K562 (cell line): ENCODE data around the gene ADAM33. TPM values are rescaled to one million over a fixed set of nuclear protein-coding genes. Genes with fewer than 3 reads are reported as not detected.

ENCODE experiments used
- ATAC-seq: fragments of 200-7000 bp; cut with Tn5 transposase; 3 replicates; pipeline ENCODE4 v1.9.1; 2020; ENCODE audit warnings: moderate library complexity
- BruUV-seq: library from RNA; stranded (reverse); fragments of 400-500 nt; replicated peaks from 2 replicates; lab custom pipeline; 2021; lab: Mats Ljungman, UMichigan
- CTCF ChIA-PET: fragments of 300-600 bp; formaldehyde crosslinking; extraction: SDS; loops from one replicate; lab custom pipeline; 2021; ENCODE audit warnings: low intra/inter-chr PET ratio; lab: Yijun Ruan, JAX
- POLR2A ChIA-PET: fragments of 300-600, 350-650 bp; sonication (Branson Sonifier 250); formaldehyde crosslinking; extraction: SDS; loops from one replicate; lab custom pipeline; 2021; ENCODE audit warnings: antibody characterized with exemption, inconsistent platforms; lab: Yijun Ruan, JAX
- DNase-seq, 4 experiments: peaks; one replicate each; pipeline versions ENCODE4 v3.0.0 to v3.0.0-alpha.2; 2011 to 2018; ENCODE audit warnings: low spot score in 3 of 4, mixed read lengths in 3 of 4; ENCODE audit errors: extremely low read depth in 1 of 4
- FAIRE-seq: peaks from 2 replicates; lab custom pipeline; 2011; peaks lifted over from hg19 to GRCh38; lab: Jason Lieb, UNC
- H2AFZ ChIP-seq: 2 replicates; pipeline ENCODE4 v1.6.0; 2011; ENCODE audit warnings: low read depth, low read length, control low read depth, inconsistent platforms
- H3K27ac ChIP-seq: fragments of 200-600 bp; 3 replicates; pipeline ENCODE4 v1.8.0; 2011; ENCODE audit warnings: low read depth, mild to moderate bottlenecking, control low read depth, inconsistent platforms, low read length, moderate library complexity, mixed read lengths; ENCODE audit errors: extremely low read depth
- H3K27me3 ChIP-seq, 2 experiments: fragments of 300-600 bp in 1 of 2; 2 replicates in 1 of 2; 3 replicates in 1 of 2; pipeline versions ENCODE4 v1.6.0 to v1.8.0; 2011; ENCODE audit warnings: inconsistent platforms in 2 of 2, low read length in 2 of 2, mild to moderate bottlenecking in 1 of 2, mixed read lengths in 1 of 2, moderate library complexity in 1 of 2; ENCODE audit not compliant: control insufficient read depth in 2 of 2, insufficient read depth in 2 of 2
- H3K36me3 ChIP-seq: fragments of 300-600 bp; 3 replicates; pipeline ENCODE4 v1.8.0; 2011; ENCODE audit warnings: mild to moderate bottlenecking, low read length, inconsistent platforms; ENCODE audit not compliant: control insufficient read depth, insufficient read depth
- H3K4me1 ChIP-seq, 2 experiments: fragments of 200-600 bp in 1 of 2; replicated peaks in 1 of 2; 2 replicates in 1 of 2; 3 replicates in 1 of 2; pipeline versions ENCODE4 v1.5.1 to v1.8.0; 2011; ENCODE audit warnings: inconsistent platforms in 2 of 2, low read length in 2 of 2, mild to moderate bottlenecking in 1 of 2, mixed read lengths in 1 of 2, moderate library complexity in 1 of 2; ENCODE audit not compliant: control insufficient read depth in 2 of 2, insufficient read depth in 2 of 2
- H3K4me2 ChIP-seq: 2 replicates; pipeline ENCODE4 v1.6.1; 2011; ENCODE audit warnings: low read length, control low read depth, inconsistent platforms, mixed read lengths; ENCODE audit not compliant: insufficient read depth
- H3K4me3 ChIP-seq: fragments of 200-600 bp; sonication (generic), shearing (Covaris generic); 2 replicates; pipeline ENCODE4 v1.5.1; 2016; ENCODE audit warnings: control low read depth, inconsistent platforms
- H3K79me2 ChIP-seq: fragments of 200-600 bp; 3 replicates; pipeline ENCODE4 v1.8.0; 2011; ENCODE audit warnings: low read length, inconsistent platforms; ENCODE audit not compliant: control insufficient read depth, insufficient read depth
- H3K9ac ChIP-seq, 2 experiments: 2 replicates each; pipeline versions ENCODE4 v1.6.0 to v1.6.1; 2011; ENCODE audit warnings: low read depth in 2 of 2, low read length in 2 of 2, control low read depth in 1 of 2, inconsistent platforms in 1 of 2, mild to moderate bottlenecking in 1 of 2, mixed read lengths in 1 of 2; ENCODE audit not compliant: insufficient read depth in 1 of 2
- H3K9me1 ChIP-seq: one replicate; pipeline ENCODE4 v1.6.0; 2011; ENCODE audit warnings: inconsistent platforms, mild to moderate bottlenecking, low read length, moderate library complexity; ENCODE audit not compliant: control insufficient read depth, insufficient read depth
- H3K9me3 ChIP-seq: replicated peaks from 2 replicates; pipeline ENCODE4 v1.5.1; 2011; ENCODE audit warnings: low read depth, low read length, inconsistent platforms; ENCODE audit not compliant: control insufficient read depth, insufficient read depth
- H4K20me1 ChIP-seq: replicated peaks from 2 replicates; pipeline ENCODE4 v1.6.1; 2011; ENCODE audit warnings: low read length, inconsistent platforms, mixed read lengths; ENCODE audit not compliant: control insufficient read depth, insufficient read depth
- CAMTA2 ChIP-seq: fragments of 250-450 bp; sonication (Bioruptor Pico); conservative IDR thresholded peaks from 2 replicates; pipeline ENCODE4 v1.5.1; 2022
- IFI16 ChIP-seq: fragments of 250-450 bp; sonication (Bioruptor Pico); IDR thresholded peaks from 2 replicates; pipeline ENCODE4 v2.1.2; 2022; ENCODE audit warnings: mild to moderate bottlenecking, inconsistent platforms
- TBP ChIP-seq: optimal IDR thresholded peaks from 2 replicates; pipeline ENCODE3; 2011; ENCODE audit warnings: low read depth, low read length, improper control_type of control experiment
- TCF7 ChIP-seq: sonication (generic); IDR thresholded peaks from 2 replicates; pipeline ENCODE4 v1.6.1; 2016; ENCODE audit warnings: antibody characterized with exemption, borderline replicate concordance
- TOE1 ChIP-seq, 2 experiments: fragments of 450-650 bp in 1 of 2; sonication (generic) in 1 of 2; formaldehyde crosslinking in 1 of 2; IDR thresholded peaks; 2 replicates each; pipeline versions ENCODE4 v1.7.1 to v1.8.0; 2016 to 2022; ENCODE audit warnings: borderline replicate concordance in 2 of 2, mild to moderate bottlenecking in 2 of 2, antibody characterized with exemption in 1 of 2, inconsistent platforms in 1 of 2, low read depth in 1 of 2, missing genetic modification reagents in 1 of 2, moderate library complexity in 1 of 2
- ZBTB34 ChIP-seq: fragments of 250-450 bp; sonication (Bioruptor Pico); IDR thresholded peaks from 2 replicates; pipeline ENCODE4 v1.8.0; 2021; ENCODE audit warnings: mild to moderate bottlenecking, moderate library complexity
- ZNF140 ChIP-seq: fragments of 250-450 bp; sonication (Bioruptor Pico); IDR thresholded peaks from 2 replicates; pipeline ENCODE4 v1.8.0; 2021; ENCODE audit warnings: moderate library complexity, mild to moderate bottlenecking, inconsistent platforms
- ZNF324 ChIP-seq: fragments of 250-450 bp; sonication (Bioruptor Pico); IDR thresholded peaks from 2 replicates; pipeline ENCODE4 v1.4.0; 2020; ENCODE audit warnings: mild to moderate bottlenecking
- ZNF398 ChIP-seq: fragments of 250-450 bp; sonication (Bioruptor Pico); IDR thresholded peaks from 2 replicates; pipeline ENCODE4 v1.8.0; 2021; ENCODE audit warnings: moderate library complexity, mild to moderate bottlenecking, inconsistent platforms
- ZNF444 ChIP-seq: fragments of 250-450 bp; sonication (Bioruptor Pico); IDR thresholded peaks from 2 replicates; pipeline ENCODE4 v1.4.0; 2020; ENCODE audit warnings: mild to moderate bottlenecking, moderate library complexity
- ZNF780A ChIP-seq: fragments of 250-450 bp; sonication (Bioruptor Pico); IDR thresholded peaks from 2 replicates; pipeline ENCODE4 v1.5.0; 2021; ENCODE audit warnings: mild to moderate bottlenecking
- WGBS: fragments of 100-300 bp; shearing (Covaris generic); methylation state at CpG from one replicate; pipeline ENCODE4 v1.1.6; 2016; ENCODE audit warnings: low coverage, mixed read lengths; ENCODE audit not compliant: insufficient coverage; ENCODE audit errors: missing lambda C conversion rate; 5-methylcytosine and 5-hydroxymethylcytosine counted together
- in situ Hi-C: fragments of 300-500 bp; cut with MboI; formaldehyde crosslinking; loops from 4 replicates; pipeline ENCODE4 v1.15.0; 2018; ENCODE audit warnings: inconsistent platforms, mixed read lengths
- intact Hi-C: fragments of 100-400 bp; cut with micrococcal nuclease; formaldehyde crosslinking; loops from 2 replicates; pipeline ENCODE4 v1.14.2; 2022
- polyA plus RNA-seq, 8 experiments: library from polyadenylated mRNA; depleted of rRNA in 4 of 8; stranded (reverse) in 5 of 8; unstranded in 3 of 8; fragments of >200 nt; fragmentation: Nextera tagmentation in 2 of 8; fragmentation: Illumina TruSeq in 1 of 8; extraction: Ambion mirVana in 2 of 8; extraction: Trizol in 1 of 8; gene quantifications; 2 replicates each; pipeline versions ENCODE4 v1.2.1 to v1.2.3, GENCODE V29; 2011 to 2014; ENCODE audit warnings: inconsistent platforms in 1 of 8, missing spikeins in 1 of 8
- total RNA-seq, 7 experiments: library from RNA; depleted of rRNA in 6 of 7; stranded (reverse); fragments of >200 nt in 6 of 7; fragmentation: Illumina TruSeq in 2 of 7; extraction: Trizol in 2 of 7; gene quantifications; 2 replicates each; pipeline versions ENCODE4 v1.2.1 to v1.2.3, GENCODE V29; 2011 to 2021; ENCODE audit warnings: low replicate concordance in 1 of 7
- TF ChIP-seq, protein P1 (sequence below), 2 experiments: IDR thresholded peaks in 1 of 2; conservative IDR thresholded peaks in 1 of 2; 2 replicates each; pipeline ENCODE4 v1.6.1; 2016; ENCODE audit warnings: low read depth in 2 of 2, mild to moderate bottlenecking in 1 of 2, missing compliant biosample characterization in 1 of 2, missing genetic modification characterization in 1 of 2, moderate library complexity in 1 of 2

The ADAM33 gene
- total and polyA plus RNA-seq, 9 of the 15 experiments (the other 6 are each of a cell fraction or from before 2014, with no cell fraction given) = not detected

- TF ChIP-seq ZNF780A (CRISPR knock-in tag) = no peak
- no peak for TF ChIP-seq TOE1 (IDR thresholded peaks at IDR 0.05; ENCODE audit: borderline replicate concordance)
- no peak for TF ChIP-seq TOE1 (CRISPR knock-in tag; IDR thresholded peaks at IDR 0.05; ENCODE audit: borderline replicate concordance, low read depth)
- TF ChIP-seq, all 486 proteins: peak for 0
Measured at GRCh38 chr20:3730803-3731672, 49.2 kb upstream of the ADAM33 start (continued).

GRCh38 chr20:3729811-3730540 is 48.2 kb upstream of the ADAM33 start:
- DNase-seq = no peak
- Histone ChIP-seq H4K20me1 (no peaks in the 10 kb centered on the region), H3K9ac (no peak overlapping the region), H3K36me3 (no peaks in the 10 kb centered on the region), H3K9me3 (no peaks in the 10 kb centered on the region), H3K79me2 (no peaks in the 10 kb centered on the region), H3K27ac (no peak overlapping the region), H3K4me1 (peaks cover 8 to 13% of the 10 kb centered on the region in 2 experiments; a peak in 4 of 5 replicates), H3K4me3 (no peak overlapping the region), H2AFZ (no peak overlapping the region), H3K9me1 (no peaks in the 10 kb centered on the region), H3K4me2 (no peak overlapping the region), H3K27me3 (peaks cover 4 to 34% of the 10 kb centered on the region in 2 experiments; a peak in 3 of 5 replicates)
- no peak for FAIRE-seq
- ATAC-seq = no peak
- ChIA-PET POLR2A (no interaction called here), CTCF (no interaction called here)
- in situ Hi-C loops (no loop called here), intact Hi-C loops (no loop called here)
- 7% methylated on average over 6 of the region's 8 CpGs for WGBS
- BruUV-seq = no TSS peak
- TF ChIP-seq TBP (no peak), ZNF324 (CRISPR knock-in tag) (no peak), ZBTB34 (no peak), TCF7 (no peak), CAMTA2 (no peak), ZNF444 (CRISPR knock-in tag) (no peak), ZNF398 (CRISPR knock-in tag) (no peak), IFI16 (CRISPR knock-in tag) (no peak), ZNF140 (CRISPR knock-in tag) (no peak)
- TF ChIP-seq, protein P1, sequence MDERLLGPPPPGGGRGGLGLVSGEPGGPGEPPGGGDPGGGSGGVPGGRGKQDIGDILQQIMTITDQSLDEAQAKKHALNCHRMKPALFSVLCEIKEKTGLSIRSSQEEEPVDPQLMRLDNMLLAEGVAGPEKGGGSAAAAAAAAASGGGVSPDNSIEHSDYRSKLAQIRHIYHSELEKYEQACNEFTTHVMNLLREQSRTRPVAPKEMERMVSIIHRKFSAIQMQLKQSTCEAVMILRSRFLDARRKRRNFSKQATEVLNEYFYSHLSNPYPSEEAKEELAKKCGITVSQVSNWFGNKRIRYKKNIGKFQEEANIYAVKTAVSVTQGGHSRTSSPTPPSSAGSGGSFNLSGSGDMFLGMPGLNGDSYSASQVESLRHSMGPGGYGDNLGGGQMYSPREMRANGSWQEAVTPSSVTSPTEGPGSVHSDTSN (CRISPR knock-in tag; IDR thresholded peaks at IDR 0.05; ENCODE audit: low read depth) = no peak
- TF ChIP-seq, protein P1 (tag; conservative IDR thresholded peaks at IDR 0.05; ENCODE audit: low read depth) = no peak
